ENCODE measurements around the gene RLBP1.

The RLBP1 gene

DNA sequence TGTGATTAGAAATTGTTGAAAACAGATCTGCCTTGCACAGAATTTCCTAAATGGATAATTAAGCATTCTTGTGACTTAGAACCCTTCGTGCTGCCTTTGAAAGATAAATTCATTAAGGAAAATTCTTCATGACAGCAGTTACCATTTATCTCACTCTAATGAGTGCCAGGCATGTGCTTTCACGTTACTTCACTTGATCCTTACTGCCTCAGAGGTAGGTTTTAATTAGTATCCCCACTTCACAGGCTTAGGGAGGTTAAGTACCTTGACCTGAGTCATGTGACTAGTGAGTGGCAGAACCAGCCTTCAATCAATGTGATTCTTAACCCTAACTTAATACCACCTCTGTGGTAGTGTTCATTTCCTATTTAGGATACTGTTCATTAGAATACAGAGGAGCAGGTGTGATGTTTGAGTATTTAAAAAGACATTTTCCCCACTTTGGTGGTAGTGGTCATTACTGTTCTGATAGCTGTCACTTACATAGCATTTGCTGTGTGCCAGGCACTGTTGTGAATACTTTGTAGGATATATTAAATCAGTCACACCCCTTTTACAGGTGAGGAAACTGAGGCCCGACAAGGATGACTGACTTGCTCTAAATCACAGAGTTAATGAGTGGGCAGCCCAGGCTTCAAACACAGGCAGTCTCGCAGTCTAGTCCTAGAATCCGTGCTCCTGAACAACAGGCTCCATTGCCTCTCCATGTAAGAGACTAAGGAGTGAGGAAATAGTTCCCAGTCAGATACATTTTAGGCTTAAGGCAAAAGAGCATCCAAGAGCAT is 57.9 kb downstream of the RLBP1 start:
- Histone ChIP-seq H3K9ac (ENCODE audit: low read length) (no peak overlapping the region), H3K4me1 (ENCODE audit: low read length) (peaks cover 19% of the 10 kb centered on the region), H4K20me1 (ENCODE audit: insufficient read depth, low read length) (no peaks in the 10 kb centered on the region), H3K27ac (ENCODE audit: low read length) (no peak overlapping the region), H3K27me3 (ENCODE audit: low read depth, low read length) (no peaks in the 10 kb centered on the region), H3K9me3 (ENCODE audit: insufficient read depth, low read length) (no peaks in the 10 kb centered on the region), H2AFZ (ENCODE audit: low read depth, low read length) (no peak overlapping the region), H3K4me2 (ENCODE audit: low read length) (no peak overlapping the region), H3K79me2 (ENCODE audit: low read length) (no peaks in the 10 kb centered on the region), H3K4me3 (ENCODE audit: low read length) (no peak overlapping the region), H3K36me3 (replicated peaks; ENCODE audit: low read depth, low read length) (no peaks in the 10 kb centered on the region)
- TF ChIP-seq, protein P1, sequence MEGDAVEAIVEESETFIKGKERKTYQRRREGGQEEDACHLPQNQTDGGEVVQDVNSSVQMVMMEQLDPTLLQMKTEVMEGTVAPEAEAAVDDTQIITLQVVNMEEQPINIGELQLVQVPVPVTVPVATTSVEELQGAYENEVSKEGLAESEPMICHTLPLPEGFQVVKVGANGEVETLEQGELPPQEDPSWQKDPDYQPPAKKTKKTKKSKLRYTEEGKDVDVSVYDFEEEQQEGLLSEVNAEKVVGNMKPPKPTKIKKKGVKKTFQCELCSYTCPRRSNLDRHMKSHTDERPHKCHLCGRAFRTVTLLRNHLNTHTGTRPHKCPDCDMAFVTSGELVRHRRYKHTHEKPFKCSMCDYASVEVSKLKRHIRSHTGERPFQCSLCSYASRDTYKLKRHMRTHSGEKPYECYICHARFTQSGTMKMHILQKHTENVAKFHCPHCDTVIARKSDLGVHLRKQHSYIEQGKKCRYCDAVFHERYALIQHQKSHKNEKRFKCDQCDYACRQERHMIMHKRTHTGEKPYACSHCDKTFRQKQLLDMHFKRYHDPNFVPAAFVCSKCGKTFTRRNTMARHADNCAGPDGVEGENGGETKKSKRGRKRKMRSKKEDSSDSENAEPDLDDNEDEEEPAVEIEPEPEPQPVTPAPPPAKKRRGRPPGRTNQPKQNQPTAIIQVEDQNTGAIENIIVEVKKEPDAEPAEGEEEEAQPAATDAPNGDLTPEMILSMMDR (IDR thresholded peaks at IDR 0.05; ENCODE audit: low read depth, low read length): no peak
- TF ChIP-seq EZH2phosphoT487 (IDR thresholded peaks at IDR 0.05; ENCODE audit: low read depth): no peak

DNA sequence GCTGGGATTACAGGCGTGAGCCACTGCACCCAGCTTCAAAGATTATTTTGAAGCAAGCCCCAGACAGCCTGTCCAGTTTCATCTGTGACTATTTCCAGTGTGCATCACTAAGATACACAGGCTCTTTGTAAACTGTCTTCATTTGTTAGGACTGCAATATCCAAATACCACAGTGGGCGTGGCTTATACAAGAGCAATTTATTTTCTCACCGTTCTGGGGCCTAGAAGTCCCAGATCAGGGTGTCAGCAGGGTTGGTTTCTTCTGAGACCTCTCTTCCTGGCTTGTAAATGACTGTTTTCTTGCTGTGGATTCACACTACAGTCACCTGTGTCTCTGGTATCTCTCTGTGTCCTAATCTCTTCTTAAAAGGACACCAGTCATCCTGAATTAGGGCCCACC is 59.7 kb downstream of the RLBP1 start:
- Histone ChIP-seq H3K27ac (ENCODE audit: low read length) (no peak overlapping the region), H3K9ac (ENCODE audit: low read length) (no peak overlapping the region), H3K9me3 (ENCODE audit: insufficient read depth, low read length) (no peaks in the 10 kb centered on the region), H4K20me1 (ENCODE audit: insufficient read depth, low read length) (no peaks in the 10 kb centered on the region), H3K36me3 (replicated peaks; ENCODE audit: low read depth, low read length) (no peaks in the 10 kb centered on the region), H3K4me2 (ENCODE audit: low read length) (no peak overlapping the region), H3K79me2 (ENCODE audit: low read length) (no peaks in the 10 kb centered on the region), H3K4me1 (ENCODE audit: low read length) (peaks cover under 1% of the 10 kb centered on the region), H3K27me3 (ENCODE audit: low read depth, low read length) (no peaks in the 10 kb centered on the region), H2AFZ (ENCODE audit: low read depth, low read length) (no peak overlapping the region), H3K4me3 (ENCODE audit: low read length) (no peak overlapping the region)
- TF ChIP-seq, protein P1 (IDR thresholded peaks at IDR 0.05; ENCODE audit: low read depth, low read length): no peak
- no peak for TF ChIP-seq EZH2phosphoT487 (IDR thresholded peaks at IDR 0.05; ENCODE audit: low read depth)
